Naive thymus-derived CD4-positive, alpha-beta T cell (primary cell): Measurements from ENCODE around the gene ADH6. TPM values are rescaled to one million over a fixed set of nuclear protein-coding genes. Genes with fewer than 3 reads are reported as not detected.

Experiments used
- ATAC-seq: fragments of 150-1000 bp; cut with Tn5 transposase; 2 replicates; pipeline ENCODE4 v1.10.0; 2021; ENCODE audit warnings: mild to moderate bottlenecking, moderate library complexity
- CTCF ChIA-PET: fragments of 350-600 bp; sonication (Branson Sonifier 250); formaldehyde crosslinking; loops from one replicate; lab custom pipeline; 2021; ENCODE audit warnings: antibody characterized with exemption; lab: Charles Lee
- POLR2A ChIA-PET: fragments of 350-600 bp; sonication (Branson Sonifier 250); formaldehyde crosslinking; loops from one replicate; lab custom pipeline; 2021; ENCODE audit warnings: antibody characterized with exemption, inconsistent platforms; lab: Charles Lee
- DNase-seq, 9 donors: peaks; one replicate each; pipeline versions ENCODE4 v3.0.0 to v3.0.0-alpha.2; 2020 to 2022; ENCODE audit warnings: mixed read lengths in 1 of 9
- H3K27ac ChIP-seq: one replicate; pipeline ENCODE4 v1.7.0; 2013; ENCODE audit warnings: mild to moderate bottlenecking, low read depth, low read length, moderate library complexity
- H3K27me3 ChIP-seq, 2 donors: one replicate each; pipeline ENCODE4 v1.7.0; 2013; ENCODE audit warnings: low read length in 2 of 2, mild to moderate bottlenecking in 2 of 2, moderate library complexity in 2 of 2; ENCODE audit not compliant: control insufficient read depth in 2 of 2, insufficient read depth in 2 of 2
- H3K36me3 ChIP-seq, 3 experiments: 1 replicate in 2 of 3; 2 replicates in 1 of 3; pipeline ENCODE4 v1.7.0; 2013; ENCODE audit warnings: low read length in 3 of 3, mild to moderate bottlenecking in 3 of 3, moderate library complexity in 1 of 3; ENCODE audit not compliant: insufficient read depth in 3 of 3, control insufficient read depth in 2 of 3
- H3K4me1 ChIP-seq, 2 donors: one replicate each; pipeline ENCODE4 v1.7.0; 2013; ENCODE audit warnings: low read length in 2 of 2, mild to moderate bottlenecking in 2 of 2, moderate library complexity in 1 of 2; ENCODE audit not compliant: control insufficient read depth in 2 of 2, insufficient read depth in 2 of 2
- H3K4me3 ChIP-seq: 2 replicates; pipeline ENCODE4 v1.7.0; 2013; ENCODE audit warnings: mild to moderate bottlenecking, low read length
- H3K9me3 ChIP-seq, 3 experiments: 1 replicate in 2 of 3; 2 replicates in 1 of 3; pipeline ENCODE4 v1.7.0; 2013; ENCODE audit warnings: low read length in 3 of 3; ENCODE audit not compliant: control insufficient read depth in 2 of 3
- H3K27ac Mint-ChIP-seq, 9 donors: one replicate each; pipeline ENCODE4 v1.8.0; 2020 to 2022; ENCODE audit warnings: mixed read lengths in 9 of 9, mild to moderate bottlenecking in 8 of 9, moderate library complexity in 5 of 9, inconsistent platforms in 2 of 9
- H3K27me3 Mint-ChIP-seq, 5 donors: one replicate each; pipeline ENCODE4 v1.8.0; 2021 to 2022; ENCODE audit warnings: mixed read lengths in 5 of 5, mild to moderate bottlenecking in 1 of 5
- H3K36me3 Mint-ChIP-seq, 5 donors: one replicate each; pipeline ENCODE4 v1.8.0; 2020 to 2022; ENCODE audit warnings: mixed read lengths in 5 of 5, mild to moderate bottlenecking in 3 of 5, inconsistent platforms in 1 of 5
- H3K4me1 Mint-ChIP-seq, 7 donors: one replicate each; pipeline ENCODE4 v1.8.0; 2020 to 2022; ENCODE audit warnings: mixed read lengths in 7 of 7, mild to moderate bottlenecking in 3 of 7, inconsistent platforms in 1 of 7
- H3K4me3 Mint-ChIP-seq, 10 donors: one replicate each; pipeline ENCODE4 v1.8.0; 2020 to 2022; ENCODE audit warnings: mild to moderate bottlenecking in 10 of 10, mixed read lengths in 10 of 10, moderate library complexity in 6 of 10, inconsistent platforms in 2 of 10
- H3K9me3 Mint-ChIP-seq, 11 donors: one replicate each; pipeline ENCODE4 v1.8.0; 2020 to 2022; ENCODE audit warnings: mixed read lengths in 11 of 11, mild to moderate bottlenecking in 4 of 11, inconsistent platforms in 1 of 11, moderate library complexity in 1 of 11
- intact Hi-C, 2 donors: fragments of 100-400 bp; cut with micrococcal nuclease; formaldehyde crosslinking; loops; one replicate each; pipeline ENCODE4 v1.15.1; 2023
- polyA plus RNA-seq, 2 donors: library from polyadenylated mRNA; unstranded; fragments of 300-500 nt; fragmentation: Illumina TruSeq; gene quantifications; one replicate each; pipeline ENCODE4 v1.2.3, GENCODE V29; 2021
- total RNA-seq, 6 experiments: library from RNA in 5 of 6; stranded (reverse) in 5 of 6; gene quantifications; 1 replicate in 5 of 6; 2 replicates in 1 of 6; pipeline ENCODE4 v1.2.3 and lab custom pipeline; 2021 to 2026

ADH6 gene
- total and polyA plus RNA-seq, 7 experiments from 2014 or later, result not detected

GRCh38 chr4:99179626-99180025 is 39.4 kb downstream of the ADH6 start:
- Mint-ChIP-seq H3K27me3 (no peaks in the 10 kb centered on the region), H3K4me3 (no peak overlapping the region), H3K27ac (no peak overlapping the region), H3K4me1 (no peaks in the 10 kb centered on the region), H3K9me3 (peaks cover 0 to 42% (median 14%) of the 10 kb centered on the region in 11 donors), H3K36me3 (peaks cover 0 to 46% (median 30%) of the 10 kb centered on the region in 5 donors)
- no peak for ATAC-seq
- CTCF ChIA-PET, result no interaction called here
- Histone ChIP-seq H3K4me1 (no peaks in the 10 kb centered on the region), H3K4me3 (no peak overlapping the region), H3K9me3 (no peaks in the 10 kb centered on the region), H3K27me3 (no peaks in the 10 kb centered on the region), H3K36me3 (no peaks in the 10 kb centered on the region), H3K27ac (no peak overlapping the region)
- no peak for DNase-seq
- intact Hi-C loops, result no loop called here
- POLR2A ChIA-PET, result interaction anchor here (0.6 kb wide), 1 partner anchor 540 kb away, joined by 3 read pairs; no protein-coding TSS in a partner anchor

GRCh38 chr4:99179178-99179577 is 39.9 kb downstream of the ADH6 start:
- ChIA-PET POLR2A (no interaction called here), CTCF (no interaction called here)
- Mint-ChIP-seq H3K4me3 (no peak overlapping the region), H3K27ac (no peak overlapping the region), H3K9me3 (peaks cover 3 to 37% (median 14%) of the 10 kb centered on the region in 11 donors), H3K27me3 (no peaks in the 10 kb centered on the region), H3K36me3 (peaks cover 0 to 43% (median 30%) of the 10 kb centered on the region in 5 donors), H3K4me1 (no peaks in the 10 kb centered on the region)
- Histone ChIP-seq H3K4me1 (no peaks in the 10 kb centered on the region), H3K36me3 (no peaks in the 10 kb centered on the region), H3K27ac (no peak overlapping the region), H3K27me3 (no peaks in the 10 kb centered on the region), H3K4me3 (no peak overlapping the region), H3K9me3 (no peaks in the 10 kb centered on the region)
- no peak for DNase-seq
- intact Hi-C loops, result no loop called here
- ATAC-seq, result no peak

- Histone ChIP-seq H3K27ac (no peak overlapping the region), H3K4me1 (no peaks in the 10 kb centered on the region), H3K36me3 (no peaks in the 10 kb centered on the region), H3K4me3 (no peak overlapping the region), H3K27me3 (no peaks in the 10 kb centered on the region), H3K9me3 (no peaks in the 10 kb centered on the region)
- CTCF ChIA-PET, result interaction anchor here (0.7 kb wide), 1 partner anchor 11 kb away, joined by 3 read pairs; no protein-coding TSS in a partner anchor
- Mint-ChIP-seq H3K36me3 (peaks cover 0 to 25% (median 0%) of the 10 kb centered on the region in 5 donors), H3K27me3 (no peaks in the 10 kb centered on the region), H3K9me3 (peaks cover 0 to 27% (median 5%) of the 10 kb centered on the region in 11 donors), H3K4me3 (no peak overlapping the region), H3K4me1 (no peaks in the 10 kb centered on the region), H3K27ac (no peak overlapping the region)
- POLR2A ChIA-PET, result interaction anchor here (0.6 to 0.7 kb wide), 2 partner anchors 9 to 171 kb away, joined by 3 to 4 read pairs; no protein-coding TSS in a partner anchor
- no peak for ATAC-seq
- intact Hi-C loops, result no loop called here
- no peak for DNase-seq
Measured at GRCh38 chr4:99166544-99166943, 52.5 kb downstream of the ADH6 start.

GRCh38 chr4:99165978-99166377 is 53.1 kb downstream of the ADH6 start:
- H3K4me1 Mint-ChIP-seq, result no peaks in the 10 kb centered on the region
- no peak overlapping the region for H3K27ac Mint-ChIP-seq
- Histone ChIP-seq H3K4me1 (no peaks in the 10 kb centered on the region), H3K27me3 (no peaks in the 10 kb centered on the region), H3K9me3 (no peaks in the 10 kb centered on the region), H3K27ac (no peak overlapping the region), H3K36me3 (no peaks in the 10 kb centered on the region), H3K4me3 (no peak overlapping the region)
- H3K9me3 Mint-ChIP-seq, result peaks cover 0 to 27% (median 5%) of the 10 kb centered on the region in 11 donors
- ChIA-PET CTCF (no interaction called here), POLR2A (interaction anchor here (0.6 to 0.7 kb wide), 2 partner anchors 10 to 171 kb away, joined by 3 to 4 read pairs; no protein-coding TSS in a partner anchor)
- H3K27me3 Mint-ChIP-seq, result no peaks in the 10 kb centered on the region
- peaks cover 0 to 25% (median 0%) of the 10 kb centered on the region in 5 donors for H3K36me3 Mint-ChIP-seq
- intact Hi-C loops, result no loop called here
- ATAC-seq (no peak), DNase-seq (no peak)
- H3K4me3 Mint-ChIP-seq, result no peak overlapping the region

- H3K4me1 ChIP-seq, result no peaks in the 10 kb centered on the region
- DNase-seq (no peak), ATAC-seq (no peak)
- H3K9me3 ChIP-seq, result no peaks in the 10 kb centered on the region
- Mint-ChIP-seq H3K27me3 (no peaks in the 10 kb centered on the region), H3K4me3 (no peak overlapping the region), H3K4me1 (no peaks in the 10 kb centered on the region), H3K9me3 (peaks cover 0 to 8% (median 0%) of the 10 kb centered on the region in 11 donors), H3K36me3 (peaks cover 0 to 9% (median 0%) of the 10 kb centered on the region in 5 donors), H3K27ac (no peak overlapping the region)
- ChIA-PET POLR2A (no interaction called here), CTCF (no interaction called here)
- no peak overlapping the region for H3K27ac ChIP-seq
- no peaks in the 10 kb centered on the region for H3K27me3 ChIP-seq
- no peak overlapping the region for H3K4me3 ChIP-seq
- intact Hi-C loops, result no loop called here
- no peaks in the 10 kb centered on the region for H3K36me3 ChIP-seq
Measured at GRCh38 chr4:99161373-99162099, 57.5 kb downstream of the ADH6 start.

- intact Hi-C loops, result no loop called here
Measured at GRCh38 chr4:99159699-99160098, 59.3 kb downstream of the ADH6 start.

More at GRCh38 chr4:99159699-99160098, 59.3 kb downstream of the ADH6 start:
- ChIA-PET CTCF (no interaction called here), POLR2A (interaction anchor here (0.6 kb wide), 1 partner anchor 69 kb away, joined by 3 read pairs; no protein-coding TSS in a partner anchor)
- no peaks in the 10 kb centered on the region for H3K9me3 ChIP-seq
- Mint-ChIP-seq H3K27ac (no peak overlapping the region), H3K4me3 (no peak overlapping the region), H3K27me3 (peaks cover 0 to 6% (median 0%) of the 10 kb centered on the region in 5 donors), H3K4me1 (no peaks in the 10 kb centered on the region), H3K36me3 (no peaks in the 10 kb centered on the region), H3K9me3 (peaks cover 0 to 2% (median 0%) of the 10 kb centered on the region in 11 donors)
- no peak overlapping the region for H3K27ac ChIP-seq
- no peak overlapping the region for H3K4me3 ChIP-seq
- ATAC-seq, result no peak
- H3K4me1 ChIP-seq, result no peaks in the 10 kb centered on the region
- no peak for DNase-seq
- no peaks in the 10 kb centered on the region for H3K36me3 ChIP-seq
- no peaks in the 10 kb centered on the region for H3K27me3 ChIP-seq
